Measurements from ENCODE around the gene SCN9A.
"Not testable (repeated sequence)": the region's sequence is repeated elsewhere in the genome, so short reads cannot be mapped to it uniquely, and the experiment has no call there.

Gene SCN9A

DNA sequence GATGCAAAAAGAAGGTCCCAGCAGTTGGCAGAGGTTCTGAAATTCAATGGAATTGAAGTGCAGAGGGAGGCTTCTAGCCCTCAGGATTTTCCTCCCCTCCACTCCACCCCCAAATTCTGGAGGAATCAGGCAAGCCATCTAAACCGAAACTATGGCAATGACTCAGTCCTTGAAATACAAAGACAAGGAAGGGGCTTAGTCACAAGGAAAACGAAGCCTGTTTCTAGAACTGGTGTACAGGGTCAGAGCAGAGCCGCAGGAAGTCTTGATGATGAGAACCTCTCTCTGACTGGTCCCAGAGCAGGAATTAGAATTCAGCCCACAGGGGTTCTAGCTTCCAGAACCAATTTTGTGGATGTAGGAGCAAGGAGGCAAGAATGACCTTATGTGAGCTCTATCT is 136.2 kb downstream of the SCN9A start:
- DNase-seq, result no peak

- no peak for DNase-seq
These were observed 137.6 kb downstream of the SCN9A start for GRCh38 chr2:166238176-166238575.

DNA sequence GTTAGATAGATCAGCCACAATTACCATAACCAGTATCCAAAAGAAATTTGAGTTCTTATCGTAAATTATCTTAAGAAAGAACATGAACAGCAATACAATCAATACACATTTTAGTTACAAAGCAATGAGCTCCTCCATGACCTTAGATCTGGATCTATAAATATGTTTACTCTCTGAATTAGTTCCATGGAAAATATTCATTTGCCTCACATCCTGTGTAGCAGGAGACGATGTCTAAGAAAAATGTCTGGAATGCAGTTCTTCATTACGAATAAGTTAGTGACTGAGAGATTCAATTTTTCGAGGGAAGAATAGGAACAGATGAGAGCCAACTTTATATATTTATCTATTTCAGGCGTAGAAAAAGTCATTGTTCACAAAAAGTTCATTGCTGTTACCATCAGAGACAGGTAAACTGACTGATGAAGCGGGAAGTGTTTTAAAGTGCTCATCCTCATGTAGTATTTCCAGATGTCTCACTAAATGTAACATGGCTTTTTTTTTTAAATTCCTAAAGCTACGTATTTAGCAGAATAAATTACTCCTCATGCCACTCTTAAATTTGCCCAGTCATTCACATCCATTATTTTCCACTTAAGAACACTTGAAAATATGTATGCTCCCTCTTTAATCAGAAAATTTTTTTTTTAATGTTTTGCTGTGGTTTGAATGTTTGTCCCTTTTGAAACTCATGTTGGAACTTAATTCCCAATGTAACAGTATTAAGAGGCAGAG is 141.5 kb downstream of the SCN9A start:
- DNase-seq, result no peak

DNA sequence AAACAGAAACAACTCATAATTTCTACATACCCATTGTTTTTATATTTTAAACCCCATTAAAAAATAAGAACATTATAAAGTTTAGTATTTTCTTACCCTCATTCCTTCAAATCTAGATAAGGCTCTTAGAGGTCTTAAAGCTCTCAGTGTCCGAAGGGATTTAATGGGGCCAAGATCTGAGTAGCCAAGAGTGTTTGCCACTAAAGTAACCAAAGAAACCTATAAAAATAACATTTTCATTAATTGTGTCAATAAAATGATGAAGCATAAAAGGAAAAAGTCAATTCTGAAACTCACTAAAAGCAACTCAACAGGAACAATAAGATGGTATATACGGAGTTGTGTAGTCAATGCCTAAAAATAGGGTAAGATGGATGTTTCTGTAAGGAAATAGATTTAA is 142.5 kb downstream of the SCN9A start:
- DNase-seq, result no peak

- no peak for DNase-seq
These were observed 145.0 kb downstream of the SCN9A start for GRCh38 chr2:166230724-166231070.

DNA sequence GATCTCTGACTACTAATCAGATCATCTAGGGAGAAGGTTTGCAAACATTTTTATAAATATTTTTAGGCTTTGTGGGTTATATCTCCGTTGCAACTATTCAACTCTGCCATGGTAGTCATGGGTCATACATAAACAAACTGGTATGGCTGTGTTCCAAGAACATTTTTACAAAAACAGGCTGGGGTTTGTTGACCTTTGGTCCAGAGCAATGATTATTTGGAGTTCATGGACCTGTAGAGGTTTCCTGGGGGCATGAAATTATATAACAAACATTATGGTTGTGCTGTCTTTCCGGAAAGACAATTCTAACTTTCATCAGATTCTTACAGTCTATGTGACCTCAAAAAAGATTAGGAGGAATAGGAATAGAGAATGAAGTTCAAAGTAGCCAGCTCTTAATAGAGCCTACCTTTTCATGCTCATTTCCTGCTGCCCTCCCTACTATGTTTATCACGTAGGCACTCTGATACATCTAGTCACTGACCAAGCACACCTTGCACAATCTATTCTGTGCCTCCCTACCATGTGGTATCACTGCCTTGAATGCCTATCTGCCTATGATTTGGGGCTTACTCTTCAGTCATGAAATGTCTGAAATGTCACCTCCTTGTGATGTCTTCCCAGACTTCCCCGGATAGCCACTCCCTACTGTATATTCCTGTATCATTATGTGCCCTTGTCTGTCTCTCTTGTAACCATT is 145.6 kb downstream of the SCN9A start:
- DNase-seq, result peak; percentile 4

DNA sequence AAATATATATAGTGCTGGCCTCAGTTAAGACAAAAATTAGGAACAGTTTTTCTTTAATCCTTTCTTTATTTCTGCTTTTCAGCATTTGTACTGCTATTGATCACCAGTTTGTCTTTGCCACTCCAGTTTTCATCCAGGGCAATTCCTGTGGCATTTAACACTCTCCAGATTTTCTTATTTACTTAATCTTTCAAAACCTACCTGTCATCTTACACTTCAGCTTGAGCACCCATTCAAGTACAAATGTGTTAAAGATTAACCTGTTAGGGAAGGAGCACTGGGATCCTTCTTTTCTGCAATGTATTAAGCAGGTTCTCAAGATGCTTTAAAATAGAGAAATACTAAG is 146.1 kb downstream of the SCN9A start:
- DNase-seq, result no peak

- DNase-seq, result no peak
These were observed 151.5 kb downstream of the SCN9A start for GRCh38 chr2:166224197-166224596.

- DNase-seq, result no peak
These were observed 152.4 kb downstream of the SCN9A start for GRCh38 chr2:166223298-166223697.

GRCh38 chr2:166211079-166211478 is 164.7 kb downstream of the SCN9A start:
- no peak for DNase-seq

DNA sequence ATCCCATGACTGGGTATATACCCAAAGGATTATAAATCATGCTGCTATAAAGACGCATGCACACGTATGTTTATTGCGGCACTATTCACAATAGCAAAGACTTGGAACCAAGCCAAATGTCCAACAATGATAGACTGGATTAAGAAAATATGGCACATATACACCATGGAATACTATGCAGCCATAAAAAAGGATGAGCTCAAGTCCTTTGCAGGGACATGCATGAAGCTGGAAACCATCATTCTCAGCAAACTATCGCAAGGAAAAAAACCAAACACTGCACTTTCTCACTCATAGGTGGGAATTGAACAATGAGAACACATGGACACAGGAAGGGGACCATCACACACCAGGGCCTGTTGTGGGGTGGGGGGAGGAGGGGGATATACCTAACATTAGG is 165.8 kb downstream of the SCN9A start:
- not testable (repeated sequence) for DNase-seq

GRCh38 chr2:166209367-166209766 is 166.4 kb downstream of the SCN9A start:
- not testable (repeated sequence) for DNase-seq

DNA sequence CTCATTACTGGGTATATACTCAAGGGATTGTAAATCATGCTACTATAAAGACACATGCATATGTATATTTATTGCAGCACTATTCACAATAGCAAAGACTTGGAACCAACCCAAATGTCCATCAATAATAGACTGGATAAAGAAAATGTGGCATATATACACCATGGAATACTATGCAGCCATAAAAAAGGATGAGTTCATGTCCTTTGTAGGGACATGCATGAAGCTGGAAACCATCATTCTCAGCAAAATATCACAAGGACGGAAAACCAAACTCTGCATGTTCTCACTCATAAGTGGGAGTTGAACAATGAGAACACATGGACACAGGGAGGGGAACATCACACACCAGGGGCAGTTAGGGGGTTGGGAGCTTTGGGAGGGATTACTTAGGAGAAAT is 169.6 kb downstream of the SCN9A start:
- not testable (repeated sequence) for DNase-seq

- DNase-seq, result no peak
These were observed 173.0 kb downstream of the SCN9A start for GRCh38 chr2:166202778-166203177.

GRCh38 chr2:166197446-166197845 is 178.3 kb downstream of the SCN9A start:
- no peak for DNase-seq

DNA sequence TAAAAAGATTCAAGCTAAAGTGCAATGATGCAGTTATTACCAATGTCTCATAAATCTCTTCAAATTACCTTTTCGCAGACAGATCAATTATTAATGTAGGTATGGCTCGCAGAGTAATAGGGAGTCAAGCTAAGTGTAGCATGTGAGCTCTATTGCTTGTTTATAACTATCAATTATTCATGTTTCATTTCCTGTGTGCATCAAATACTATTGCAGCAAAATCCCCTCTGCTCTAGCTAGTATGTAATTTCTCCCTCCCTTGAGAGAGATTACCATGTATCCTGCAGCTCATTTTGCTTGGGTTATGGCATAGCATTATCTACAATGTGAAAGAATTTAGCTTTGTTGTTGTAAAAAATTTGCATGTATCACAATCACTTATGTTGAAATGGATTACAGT is 182.3 kb downstream of the SCN9A start:
- no peak for DNase-seq

- DNase-seq, result no peak
These were observed 187.7 kb downstream of the SCN9A start for GRCh38 chr2:166188084-166188483.

- DNase-seq, result no peak
These were observed 191.0 kb downstream of the SCN9A start for GRCh38 chr2:166184789-166185188.

DNA sequence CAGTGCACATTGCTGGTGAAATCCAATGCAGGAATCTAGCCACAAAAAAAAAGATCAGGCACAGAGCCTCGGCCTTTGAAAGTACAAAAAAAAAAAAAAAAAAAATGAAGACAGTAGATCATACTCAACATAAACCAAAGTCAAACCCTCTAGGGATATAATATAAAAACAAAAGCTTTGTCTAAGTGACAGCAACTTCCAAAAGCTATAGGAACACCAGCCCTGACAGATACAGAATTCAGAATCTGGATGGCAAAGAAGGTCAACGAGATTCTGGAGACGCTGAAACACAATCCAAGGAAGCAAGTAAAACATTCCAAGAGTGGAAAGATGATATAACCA is 194.0 kb downstream of the SCN9A start:
- DNase-seq, result no peak

GRCh38 chr2:166180951-166181812 is 194.6 kb downstream of the SCN9A start:
- peak; percentile 30 for DNase-seq

DNA sequence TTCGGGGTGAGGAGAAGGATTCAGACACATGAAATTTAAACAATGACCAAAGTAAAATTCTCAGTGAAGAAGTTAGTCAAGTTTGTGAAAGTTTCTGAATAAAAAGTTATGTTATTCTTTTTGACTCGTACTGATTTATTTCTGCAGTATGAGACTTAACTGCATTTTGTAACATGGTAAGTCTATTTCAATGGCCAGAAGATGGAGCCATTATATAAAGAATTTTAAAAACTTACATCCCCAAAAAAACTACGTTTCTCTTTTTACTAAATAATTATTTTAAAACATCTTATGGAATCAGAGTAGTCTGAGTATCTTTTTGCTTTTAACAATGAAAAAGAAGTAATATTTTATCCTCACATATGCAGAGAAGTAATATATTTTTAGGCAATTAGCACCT is 196.5 kb downstream of the SCN9A start:
- DNase-seq, result no peak

- DNase-seq, result no peak
These were observed 202.5 kb downstream of the SCN9A start for GRCh38 chr2:166173263-166173662.

DNA sequence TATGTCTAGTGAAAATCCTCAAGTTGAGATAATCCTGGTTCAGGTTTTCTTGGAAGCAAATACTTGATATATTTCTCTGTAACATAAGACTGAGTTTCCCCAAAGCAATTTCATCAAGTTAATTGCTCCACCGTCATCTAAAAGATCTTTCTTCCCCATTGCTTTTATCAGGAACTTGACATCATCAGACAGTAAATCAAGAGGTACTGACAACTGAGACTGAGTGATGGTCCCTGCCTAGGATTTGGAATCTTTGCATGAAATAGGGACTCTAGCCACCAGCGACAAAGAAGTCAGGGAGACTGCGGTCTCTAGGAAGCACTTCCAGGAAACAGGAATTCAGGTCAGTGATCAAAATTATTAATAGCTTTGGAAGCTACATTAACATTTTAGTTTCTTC is 204.5 kb downstream of the SCN9A start:
- DNase-seq, result no peak

- DNase-seq, result no peak
These were observed 205.4 kb downstream of the SCN9A start for GRCh38 chr2:166170356-166170755.
